Liver (tissue), 3 donors: Measurements from ENCODE around the gene KCNA1.

Experiments
- CTCF ChIP-seq: fragments of 150-350 bp; IDR thresholded peaks from 2 replicates; pipeline ENCODE4 v1.5.1; 2017; ENCODE audit warnings: improper control_type of control experiment, low read depth, low read length; ENCODE audit not compliant: missing input control
- JUND ChIP-seq, 2 donors: IDR thresholded peaks; 2 replicates each; pipeline ENCODE4 v1.6.1; 2016; ENCODE audit warnings: antibody characterized with exemption in 2 of 2
- REST ChIP-seq: IDR thresholded peaks from 2 replicates; pipeline ENCODE4 v1.6.1; 2016; ENCODE audit warnings: antibody characterized with exemption, mild to moderate bottlenecking
- TAF1 ChIP-seq: conservative IDR thresholded peaks from 2 replicates; pipeline ENCODE4 v1.6.1; 2016; ENCODE audit warnings: antibody characterized with exemption, mild to moderate bottlenecking
- ZBTB33 ChIP-seq: IDR thresholded peaks from 2 replicates; pipeline ENCODE4 v1.6.1; 2016; ENCODE audit warnings: antibody characterized with exemption
- donor health status: healthy.
- donor health status: healthy.

- TF ChIP-seq CTCF (no peak), REST (no peak), ZBTB33 (no peak), TAF1 (no peak), JUND (IDR thresholded peaks at IDR 0.05) (no peak)
Measured at GRCh38 chr12:4956968-4957367, 47.3 kb downstream of the KCNA1 start.
